ENCODE measurements around the gene NHSL2.

Gene NHSL2

GRCh38 chrX:72131317-72132294, 221.0 kb downstream of the NHSL2 start, which contains the start of gene RTL5:
TSS of gene RTL5 (minus strand) at chrX:72131915.
- ATAC-seq (peak; percentile 63), DNase-seq (peak; percentile 12 to 26)
- Mint-ChIP-seq H3K9me3 (no peaks in the 10 kb centered on the region), H3K4me1 (peaks cover 10% of the 10 kb centered on the region), H3K27me3 (peaks cover 67% of the 10 kb centered on the region), H3K4me3 (peak within 1 kb of the TSS; percentile 73 to 75), H3K27ac (no peak within 1 kb of the TSS)

- Mint-ChIP-seq H3K27me3 (peaks cover 67% of the 10 kb centered on the region), H3K4me1 (peaks cover 6% of the 10 kb centered on the region), H3K4me3 (peak overlapping the region in 1 of 2 donors; percentile 18), H3K9me3 (no peaks in the 10 kb centered on the region), H3K27ac (no peak overlapping the region)
- no peak for ATAC-seq
- DNase-seq: no peak
Measured at GRCh38 chrX:72132456-72132855, 221.8 kb downstream of the NHSL2 start.

GRCh38 chrX:72133851-72134546, 223.4 kb downstream of the NHSL2 start:
- H3K27me3 Mint-ChIP-seq: peaks cover 62% of the 10 kb centered on the region
- ATAC-seq (no peak), DNase-seq (no peak)
- no peak overlapping the region for H3K27ac Mint-ChIP-seq
- no peak overlapping the region for H3K4me3 Mint-ChIP-seq
- H3K9me3 Mint-ChIP-seq: no peaks in the 10 kb centered on the region
- peaks cover 6% of the 10 kb centered on the region for H3K4me1 Mint-ChIP-seq

GRCh38 chrX:72137846-72138495, 227.3 kb downstream of the NHSL2 start:
- no peaks in the 10 kb centered on the region for H3K9me3 Mint-ChIP-seq
- H3K27me3 Mint-ChIP-seq: peaks cover 51% of the 10 kb centered on the region
- no peak overlapping the region for H3K27ac Mint-ChIP-seq
- H3K4me1 Mint-ChIP-seq: peaks cover 12% of the 10 kb centered on the region
- ATAC-seq (no peak), DNase-seq (no peak)
- no peak overlapping the region for H3K4me3 Mint-ChIP-seq

GRCh38 chrX:72139538-72139937, 228.9 kb downstream of the NHSL2 start:
- H3K4me3 Mint-ChIP-seq: no peak overlapping the region
- no peak for DNase-seq
- H3K9me3 Mint-ChIP-seq: no peaks in the 10 kb centered on the region
- H3K4me1 Mint-ChIP-seq: peaks cover 26% of the 10 kb centered on the region
- peaks cover 37% of the 10 kb centered on the region for H3K27me3 Mint-ChIP-seq
- no peak overlapping the region for H3K27ac Mint-ChIP-seq
- ATAC-seq: no peak

GRCh38 chrX:72141372-72142004, 230.8 kb downstream of the NHSL2 start:
- no peak for DNase-seq
- H3K4me3 Mint-ChIP-seq: no peak overlapping the region
- H3K27me3 Mint-ChIP-seq: peaks cover 25% of the 10 kb centered on the region
- ATAC-seq: peak; percentile 33
- H3K4me1 Mint-ChIP-seq: peaks cover 27% of the 10 kb centered on the region
- H3K9me3 Mint-ChIP-seq: no peaks in the 10 kb centered on the region
- no peak overlapping the region for H3K27ac Mint-ChIP-seq

GRCh38 chrX:72142094-72142793, 231.6 kb downstream of the NHSL2 start:
- no peak for ATAC-seq
- Mint-ChIP-seq H3K27ac (no peak overlapping the region), H3K27me3 (peaks cover 32% of the 10 kb centered on the region), H3K9me3 (no peaks in the 10 kb centered on the region), H3K4me3 (no peak overlapping the region), H3K4me1 (peaks cover 27% of the 10 kb centered on the region)
- no peak for DNase-seq

- DNase-seq (no peak), ATAC-seq (no peak)
- Mint-ChIP-seq H3K27me3 (peaks cover 33% of the 10 kb centered on the region), H3K27ac (peak overlapping the region in 1 of 2 donors; percentile 76), H3K4me3 (no peak overlapping the region), H3K4me1 (peaks cover 27% of the 10 kb centered on the region), H3K9me3 (no peaks in the 10 kb centered on the region)
Measured at GRCh38 chrX:72142794-72143608, 232.4 kb downstream of the NHSL2 start.

- ATAC-seq (no peak), DNase-seq (no peak)
- H3K4me3 Mint-ChIP-seq: no peak overlapping the region
- H3K27me3 Mint-ChIP-seq: peaks cover 33% of the 10 kb centered on the region
- H3K27ac Mint-ChIP-seq: no peak overlapping the region
- no peaks in the 10 kb centered on the region for H3K9me3 Mint-ChIP-seq
- peaks cover 27% of the 10 kb centered on the region for H3K4me1 Mint-ChIP-seq
Measured at GRCh38 chrX:72143609-72143907, 232.9 kb downstream of the NHSL2 start.

- peaks cover 22% of the 10 kb centered on the region for H3K27me3 Mint-ChIP-seq
- H3K4me3 Mint-ChIP-seq: no peak overlapping the region
- H3K4me1 Mint-ChIP-seq: peaks cover 27% of the 10 kb centered on the region
- H3K9me3 Mint-ChIP-seq: no peaks in the 10 kb centered on the region
- H3K27ac Mint-ChIP-seq: no peak overlapping the region
- ATAC-seq (no peak), DNase-seq (no peak)
Measured at GRCh38 chrX:72145181-72145580, 234.5 kb downstream of the NHSL2 start.

GRCh38 chrX:72146527-72146926, 235.9 kb downstream of the NHSL2 start:
- Mint-ChIP-seq H3K27ac (no peak overlapping the region), H3K4me1 (peaks cover 21% of the 10 kb centered on the region), H3K27me3 (peaks cover 11% of the 10 kb centered on the region), H3K4me3 (no peak overlapping the region), H3K9me3 (no peaks in the 10 kb centered on the region)
- DNase-seq: no peak
- no peak for ATAC-seq

- DNase-seq (no peak), ATAC-seq (no peak)
- H3K4me1 Mint-ChIP-seq: no peaks in the 10 kb centered on the region
- no peak overlapping the region for H3K4me3 Mint-ChIP-seq
- H3K27ac Mint-ChIP-seq: no peak overlapping the region
- H3K27me3 Mint-ChIP-seq: peaks cover 5% of the 10 kb centered on the region
- H3K9me3 Mint-ChIP-seq: no peaks in the 10 kb centered on the region
Measured at GRCh38 chrX:72158773-72159172, 248.1 kb downstream of the NHSL2 start.

GRCh38 chrX:72159769-72160168, 249.1 kb downstream of the NHSL2 start:
- Mint-ChIP-seq H3K27ac (no peak overlapping the region), H3K27me3 (peaks cover 5% of the 10 kb centered on the region), H3K9me3 (no peaks in the 10 kb centered on the region), H3K4me3 (no peak overlapping the region), H3K4me1 (no peaks in the 10 kb centered on the region)
- no peak for ATAC-seq
- DNase-seq: no peak

- Mint-ChIP-seq H3K27me3 (no peaks in the 10 kb centered on the region), H3K4me1 (peaks cover 5% of the 10 kb centered on the region), H3K9me3 (no peaks in the 10 kb centered on the region), H3K4me3 (no peak overlapping the region), H3K27ac (no peak overlapping the region)
- DNase-seq: no peak
- ATAC-seq: no peak
Measured at GRCh38 chrX:72165551-72165950, 254.9 kb downstream of the NHSL2 start.

Measured in stimulated activated naive CD8-positive, alpha-beta T cell treated with anti-CD3 and anti-CD28 coated beads, Interleukin-15, amount 100 ng/mL, for 72 hours (primary cell).